H54 (cell line): ENCODE results near the gene CDC42BPB.

Source experiments
- DNase-seq: peaks from one replicate; pipeline ENCODE4 v3.0.0; 2011; ENCODE audit warnings: low spot score, mixed read lengths; ENCODE audit not compliant: insufficient read length
- FAIRE-seq: peaks from 3 replicates; lab custom pipeline; 2011; peaks lifted over from hg19 to GRCh38; lab: Jason Lieb, UNC
- POLR2A ChIP-seq: IDR thresholded peaks from 2 replicates; pipeline ENCODE4 v1.6.1; 2011; ENCODE audit warnings: low read depth, mild to moderate bottlenecking, low read length

CDC42BPB gene

DNA sequence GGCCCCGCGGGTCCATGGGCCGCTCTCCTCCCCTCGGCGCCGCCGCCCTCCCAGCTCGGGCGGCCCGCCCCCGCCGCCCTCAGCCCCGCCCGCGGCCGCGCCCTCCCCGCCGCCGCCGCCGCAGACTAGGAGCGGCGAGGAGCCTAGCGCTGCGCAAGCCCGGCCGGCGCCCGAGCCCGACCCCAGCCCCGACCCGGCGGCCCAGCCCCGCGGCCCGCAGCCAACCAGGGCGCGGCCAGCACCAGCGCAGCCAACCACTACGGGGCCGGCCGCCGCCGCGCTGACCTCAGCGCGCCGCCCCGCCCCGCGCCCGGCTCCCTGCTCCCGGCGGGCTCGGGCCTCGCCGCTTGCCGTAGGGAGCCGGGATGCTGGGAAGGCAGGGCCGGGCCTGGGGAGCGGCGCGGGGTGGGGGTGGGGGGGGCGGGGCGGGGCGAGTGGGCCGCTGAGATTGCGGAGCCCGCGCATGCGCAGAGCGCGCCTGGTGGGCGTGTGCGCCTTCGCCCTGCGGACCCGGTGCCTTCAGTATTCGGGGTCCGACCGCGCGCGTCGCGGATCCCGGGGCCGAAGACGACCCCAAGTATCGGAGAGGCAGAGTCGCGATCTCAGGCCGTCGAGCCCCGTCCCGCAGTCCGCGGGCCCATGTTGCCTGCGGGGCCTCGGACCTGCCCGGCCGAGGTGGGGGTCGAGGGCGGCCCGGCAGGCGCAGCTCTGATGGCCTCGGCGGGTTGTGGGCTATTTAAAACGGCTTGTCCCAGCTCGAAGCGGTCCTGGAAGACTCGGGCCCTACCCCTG, at the start of gene CDC42BPB:
CDC42BPB (minus strand) TSS at position 178 of the 792 bp plus-strand sequence. CDS start 376 bp downstream, outside the sequence.
- TF ChIP-seq POLR2A = peak; percentile 48
- FAIRE-seq = no peak
- DNase-seq = peak; percentile 94

DNA sequence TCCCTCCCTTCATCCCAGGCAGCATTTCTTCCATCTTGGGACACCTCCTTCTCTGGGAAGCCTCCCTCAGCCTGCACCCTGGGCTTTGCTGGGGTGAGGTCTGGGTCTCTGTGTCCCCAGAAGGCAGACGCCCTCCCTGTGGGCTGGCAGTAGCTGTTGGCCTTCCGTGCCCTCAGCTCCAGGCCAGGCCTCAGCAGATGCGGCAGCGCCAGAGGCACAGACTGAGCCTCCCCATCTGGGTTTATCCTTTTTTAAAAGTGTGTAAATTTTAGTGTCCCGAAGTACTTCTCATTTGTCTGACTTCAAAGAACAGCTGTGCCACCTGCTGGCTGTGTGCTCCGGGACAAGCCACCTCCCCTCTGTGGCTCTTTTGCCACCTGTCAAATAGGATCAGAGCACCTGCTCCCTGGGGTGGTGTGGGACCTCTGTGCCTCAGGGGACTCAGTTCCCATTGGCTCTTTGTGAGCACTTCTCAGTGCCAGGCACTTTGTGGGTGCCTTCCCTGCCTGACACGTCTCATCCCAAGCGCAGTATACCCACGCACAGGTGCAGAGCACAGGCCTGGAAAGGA, 48.3 kb upstream of the CDC42BPB start:
- FAIRE-seq (no peak), DNase-seq (no peak)
- TF ChIP-seq POLR2A = no peak

DNA sequence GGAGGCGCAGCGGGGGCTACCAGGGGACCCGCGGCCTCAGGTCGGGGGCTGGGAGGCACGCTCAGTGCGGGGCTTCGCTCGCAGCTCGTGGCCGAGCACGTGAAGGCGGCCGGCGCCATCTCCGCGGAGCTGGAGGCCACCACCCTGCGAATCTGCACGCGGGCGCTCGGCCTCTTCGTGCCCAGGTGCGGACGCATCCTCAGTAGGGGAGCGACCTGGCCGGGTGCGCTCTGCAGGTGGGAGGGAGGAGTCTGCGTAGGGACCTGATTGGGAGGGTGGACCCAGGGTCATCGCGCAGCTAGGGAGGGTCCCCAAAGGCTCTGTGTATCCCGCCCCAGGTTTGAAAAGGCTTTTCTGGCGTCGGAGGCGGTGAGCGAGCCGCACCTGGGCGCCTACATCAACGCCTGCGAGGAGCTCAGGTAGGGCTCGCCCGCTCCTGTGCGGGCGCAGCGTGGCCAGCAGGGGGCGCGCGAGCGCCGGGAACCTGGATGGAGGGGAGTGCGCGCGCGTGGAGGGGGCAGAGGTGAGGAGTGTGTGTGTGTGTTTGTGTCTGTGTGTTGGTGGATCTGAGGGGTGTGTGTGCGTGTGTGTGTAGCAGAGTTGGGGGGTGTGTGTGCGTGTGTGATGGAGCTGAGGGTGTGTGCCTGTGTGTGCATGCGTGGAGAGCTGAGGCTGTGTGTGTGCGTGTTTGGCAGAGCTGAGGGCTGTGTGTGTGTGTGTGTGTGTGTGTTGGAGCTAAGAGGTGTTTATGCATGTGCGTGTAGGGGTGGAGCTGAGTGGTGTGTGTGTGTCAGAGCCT, 47.5 kb upstream of the CDC42BPB start:
- no peak for TF ChIP-seq POLR2A
- peak; percentile 86 for FAIRE-seq

GRCh38 chr14:103104389-103104653, 47.0 kb upstream of the CDC42BPB start:
- FAIRE-seq (no peak), DNase-seq (no peak)
- TF ChIP-seq POLR2A = no peak

More for the DNA sequence above, 47.5 kb upstream of the CDC42BPB start:
- DNase-seq = no peak

DNA sequence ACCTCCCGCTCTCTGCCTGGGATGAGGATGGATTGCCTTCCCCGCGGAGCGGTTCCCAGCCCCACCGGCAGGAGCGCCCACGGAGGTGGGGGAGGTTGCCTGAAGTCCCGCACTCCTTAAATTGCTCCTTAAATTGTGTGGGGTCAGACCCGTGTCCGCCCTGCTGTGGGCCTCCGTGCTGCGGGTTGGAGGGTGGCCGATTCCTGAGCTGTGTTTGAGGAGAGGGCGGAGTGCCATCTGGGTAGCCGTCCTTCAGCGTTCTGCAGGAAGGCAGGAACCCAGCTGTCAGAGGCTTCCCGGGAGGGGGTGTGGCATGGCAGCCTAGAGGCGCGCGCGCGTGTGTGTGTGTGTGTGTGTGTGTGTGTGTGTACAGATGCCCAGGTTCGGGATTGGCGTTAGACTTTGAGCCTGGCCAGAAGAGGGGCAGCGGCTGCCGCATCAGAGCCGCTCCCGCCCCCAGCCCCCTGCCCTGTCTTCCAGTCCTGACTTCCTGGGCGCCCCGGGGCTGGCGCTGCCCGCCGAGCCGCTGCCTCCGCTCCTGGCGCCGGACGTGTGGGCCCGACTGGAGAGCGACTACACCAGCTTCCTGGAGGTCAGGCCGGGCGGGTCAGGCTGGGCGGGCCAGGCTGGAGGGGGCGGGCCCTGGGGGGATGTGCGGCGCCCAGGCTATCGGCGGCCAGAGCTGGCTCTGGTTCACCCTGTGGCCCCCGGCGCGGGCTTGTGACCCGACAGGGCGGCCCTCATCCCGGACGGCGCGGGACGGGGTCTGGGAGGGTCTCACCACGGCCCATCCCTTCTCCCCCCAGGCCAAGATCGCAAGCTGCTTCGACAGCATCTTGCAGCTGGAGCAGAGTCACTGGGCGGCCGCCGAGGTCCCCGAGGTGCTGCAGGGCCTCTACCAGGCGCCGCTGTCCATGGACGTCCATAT, 46.4 kb upstream of the CDC42BPB start:
- DNase-seq (peak; percentile 98), FAIRE-seq (peak; percentile 84)
- TF ChIP-seq POLR2A = peak; percentile 56

- TF ChIP-seq POLR2A = no peak
- FAIRE-seq = no peak
- DNase-seq = no peak
Measured at GRCh38 chr14:103102689-103103260, 45.4 kb upstream of the CDC42BPB start.

DNA sequence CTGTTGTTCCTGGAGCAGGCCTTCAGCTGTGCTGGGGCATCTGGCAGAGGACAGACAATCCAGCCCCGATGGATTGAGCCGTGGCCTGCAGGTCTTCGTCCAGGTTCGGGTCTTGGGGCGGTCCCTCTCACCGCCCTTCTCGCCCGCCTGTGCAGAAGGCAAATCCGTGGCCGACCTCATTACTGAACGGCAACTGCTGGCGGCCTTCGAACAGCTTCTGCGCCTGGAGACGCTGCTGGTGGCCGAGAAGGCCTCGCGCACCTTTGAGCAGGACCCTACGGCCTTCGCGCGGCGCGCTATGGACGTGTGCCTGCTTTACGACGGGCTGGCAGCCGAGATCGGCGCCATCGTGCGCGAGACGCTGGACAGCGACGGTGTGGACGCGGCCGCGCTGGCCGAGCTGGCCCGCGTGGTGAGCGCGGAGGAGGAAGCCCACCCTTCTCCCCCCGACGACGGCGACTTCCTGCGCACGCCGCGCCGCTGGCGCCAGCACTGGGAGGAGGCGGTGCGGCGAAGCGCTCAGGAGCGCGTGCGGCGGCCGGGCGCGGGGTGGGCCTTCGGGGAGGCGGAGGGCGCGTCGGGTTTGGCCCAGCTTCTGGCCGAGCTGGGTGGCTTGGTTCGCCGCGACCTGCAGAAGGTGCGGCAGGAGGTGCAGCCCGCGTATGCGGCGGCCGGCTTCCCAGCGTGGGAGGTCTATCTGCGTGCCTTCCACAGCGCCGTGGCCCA, 44.8 kb upstream of the CDC42BPB start:
- no peak for DNase-seq
- TF ChIP-seq POLR2A = no peak
- FAIRE-seq = no peak

- FAIRE-seq (no peak), DNase-seq (no peak)
- no peak for TF ChIP-seq POLR2A
Measured at GRCh38 chr14:103101257-103101962, 44.1 kb upstream of the CDC42BPB start.

GRCh38 chr14:103100281-103101121, 43.2 kb upstream of the CDC42BPB start:
- no peak for TF ChIP-seq POLR2A
- no peak for DNase-seq
- no peak for FAIRE-seq

GRCh38 chr14:103099733-103100280, 42.5 kb upstream of the CDC42BPB start:
- FAIRE-seq (no peak), DNase-seq (no peak)
- no peak for TF ChIP-seq POLR2A

DNA sequence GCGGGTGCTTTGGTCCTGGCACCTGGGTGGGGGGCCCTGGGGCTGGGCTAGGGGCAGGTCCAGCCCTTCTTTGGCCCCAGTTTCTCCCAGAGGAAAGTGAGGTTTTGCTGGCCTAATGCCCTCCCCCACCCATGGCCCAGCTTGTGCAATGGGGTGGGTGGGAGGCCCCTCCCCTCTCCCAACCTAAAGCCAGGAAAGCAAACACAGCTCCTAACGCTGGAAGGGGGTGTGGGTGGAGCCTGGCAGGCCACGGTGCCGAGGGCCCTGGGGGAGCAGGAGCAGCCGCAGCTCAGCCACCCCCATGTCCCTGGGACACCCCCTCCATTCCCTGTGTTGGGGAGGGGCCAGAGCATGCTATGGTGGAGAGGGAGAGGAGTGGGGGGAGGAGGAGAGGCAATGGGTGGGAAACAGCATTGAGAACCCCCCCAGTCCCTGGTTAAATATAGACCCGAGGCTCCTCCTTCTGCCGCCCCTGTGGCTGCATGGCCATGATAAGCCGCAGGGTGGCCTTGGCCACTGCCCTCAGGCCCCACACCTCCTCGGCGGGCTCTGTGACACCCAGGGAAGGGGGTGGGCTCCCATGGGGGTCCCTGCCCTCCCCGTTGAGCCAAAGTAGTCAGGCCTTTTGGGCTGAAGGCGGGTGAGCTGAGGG, 41.9 kb upstream of the CDC42BPB start:
- no peak for TF ChIP-seq POLR2A
- DNase-seq (no peak), FAIRE-seq (no peak)
